Stomach smooth muscle (tissue), 2 donors: Measurements from ENCODE around the gene MAN2C1.

ENCODE experiments used
- H3K27ac ChIP-seq: one replicate; pipeline ENCODE4 v1.7.0; 2013; ENCODE audit warnings: mild to moderate bottlenecking, low read length, inconsistent platforms
- H3K27me3 ChIP-seq, 2 donors: one replicate each; pipeline ENCODE4 v1.7.0; 2013; ENCODE audit warnings: low read length in 2 of 2; ENCODE audit not compliant: insufficient read depth in 2 of 2, control insufficient read depth in 1 of 2
- H3K36me3 ChIP-seq, 2 donors: one replicate each; pipeline ENCODE4 v1.7.0; 2013; ENCODE audit warnings: low read length in 2 of 2; ENCODE audit not compliant: control insufficient read depth in 2 of 2, insufficient read depth in 2 of 2
- H3K4me1 ChIP-seq: one replicate; pipeline ENCODE4 v1.7.0; 2013; ENCODE audit warnings: low read length; ENCODE audit not compliant: control insufficient read depth, insufficient read depth
- H3K4me3 ChIP-seq, 2 donors: one replicate each; pipeline ENCODE4 v1.7.0; 2013; ENCODE audit warnings: low read length in 2 of 2
- H3K9ac ChIP-seq, 2 donors: one replicate each; pipeline ENCODE4 v1.7.0; 2013; ENCODE audit warnings: low read length in 2 of 2, mild to moderate bottlenecking in 1 of 2
- H3K9me3 ChIP-seq, 2 donors: one replicate each; pipeline ENCODE4 v1.7.0; 2013; ENCODE audit warnings: low read length in 2 of 2; ENCODE audit not compliant: control insufficient read depth in 2 of 2
- donor health status: healthy.
- donor health status: Pancreatic carcinoma.

MAN2C1 gene

DNA sequence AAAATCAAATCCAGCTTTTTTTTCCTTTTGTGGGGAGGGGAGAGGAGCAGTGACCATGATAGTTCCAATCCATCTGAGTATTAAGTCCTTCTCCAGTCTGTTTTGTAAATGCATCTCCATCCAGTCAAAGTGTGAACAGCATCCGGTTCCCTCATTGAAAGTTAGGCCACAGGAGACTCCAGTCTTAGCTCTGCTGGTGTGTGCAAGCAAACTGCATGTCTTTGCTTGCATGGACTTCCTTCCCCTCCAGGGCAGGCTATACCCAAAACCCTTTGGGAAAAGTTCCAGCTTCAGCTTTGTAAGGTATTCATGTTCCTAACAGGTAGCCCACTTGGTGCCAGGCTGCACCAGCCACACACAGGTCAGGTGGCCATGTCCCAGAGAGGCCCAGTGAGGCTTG lies 3.1 kb upstream of the MAN2C1 start:
- H3K27me3 ChIP-seq, result no peaks in the 10 kb centered on the region
- H3K4me1 ChIP-seq, result peaks cover 15% of the 10 kb centered on the region
- H3K27ac ChIP-seq, result no peak overlapping the region
- H3K9ac ChIP-seq, result no peak overlapping the region
- H3K9me3 ChIP-seq, result no peaks in the 10 kb centered on the region
- H3K36me3 ChIP-seq, result peaks cover 36 to 46% of the 10 kb centered on the region in 2 donors
- no peak overlapping the region for H3K4me3 ChIP-seq

DNA sequence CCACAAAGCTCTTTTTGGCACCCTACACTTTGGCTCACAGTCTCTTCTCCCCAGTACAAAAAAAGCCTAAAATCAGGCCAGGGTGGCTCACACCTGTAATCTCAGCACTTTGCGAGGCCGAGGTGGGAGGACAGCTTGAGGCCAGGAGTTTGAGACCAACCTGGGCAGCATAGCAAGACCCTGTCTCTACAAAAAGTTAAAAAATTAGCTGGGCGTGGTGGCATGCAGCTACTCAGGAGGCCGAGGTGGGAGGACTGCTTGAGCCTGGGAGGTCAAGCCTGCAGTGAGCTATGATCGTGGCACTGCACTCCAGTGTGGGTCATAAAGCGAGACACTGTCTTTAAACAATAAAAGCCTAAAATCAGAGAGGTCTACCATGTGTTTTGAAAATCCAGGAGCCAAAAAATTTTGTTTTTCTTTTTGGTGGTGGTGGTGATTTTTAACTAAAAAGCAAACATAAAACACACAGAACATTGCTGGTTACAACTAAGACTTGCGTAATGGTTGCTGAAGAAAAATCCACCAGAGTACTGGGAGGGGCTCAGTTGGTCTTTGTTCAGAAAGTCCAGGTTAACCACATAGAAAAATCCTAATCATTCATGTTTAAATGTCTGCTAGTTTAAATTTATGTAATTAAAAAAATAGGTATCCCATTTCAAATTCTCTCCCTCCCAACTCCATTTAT lies 1.6 kb upstream of the MAN2C1 start:
- H3K4me3 ChIP-seq, result no peak overlapping the region
- peaks cover 29 to 46% of the 10 kb centered on the region in 2 donors for H3K36me3 ChIP-seq
- H3K9ac ChIP-seq, result no peak overlapping the region
- no peak overlapping the region for H3K27ac ChIP-seq
- H3K9me3 ChIP-seq, result no peaks in the 10 kb centered on the region
- H3K27me3 ChIP-seq, result no peaks in the 10 kb centered on the region
- H3K4me1 ChIP-seq, result peaks cover 15% of the 10 kb centered on the region

DNA sequence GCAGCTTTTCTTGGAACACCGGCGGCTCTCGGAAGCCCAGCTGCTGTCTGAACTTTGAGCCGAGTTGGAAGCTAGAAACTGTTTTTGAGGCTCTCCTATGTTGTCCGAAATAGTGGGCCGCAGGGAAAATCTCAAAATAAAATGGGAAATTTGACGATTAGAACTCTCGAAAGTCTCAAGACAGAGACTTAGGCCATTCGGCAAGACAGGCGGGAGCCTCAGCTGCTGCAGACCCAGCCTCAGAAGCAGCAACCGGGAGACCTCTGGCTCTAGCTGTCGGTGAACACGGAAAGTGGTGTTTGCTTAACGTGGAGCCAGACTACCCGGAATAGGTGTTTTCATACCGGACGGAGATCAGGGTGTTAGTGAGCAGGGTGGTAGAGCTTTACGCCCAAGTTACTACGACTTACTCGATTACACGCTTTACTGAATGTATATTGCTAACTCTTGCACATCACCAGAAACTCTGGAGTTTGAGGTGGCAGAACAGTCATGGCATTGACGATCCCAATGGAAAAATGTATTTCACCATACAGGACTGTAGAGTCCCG lies 357 bp upstream of the MAN2C1 start:
- H3K9me3 ChIP-seq, result no peaks in the 10 kb centered on the region
- peaks cover 15% of the 10 kb centered on the region for H3K4me1 ChIP-seq
- peaks cover 31 to 49% of the 10 kb centered on the region in 2 donors for H3K36me3 ChIP-seq
- H3K4me3 ChIP-seq, result peak overlapping the region; percentile 77 to 90
- H3K27me3 ChIP-seq, result no peaks in the 10 kb centered on the region
- peak overlapping the region; percentile 96 to 98 for H3K9ac ChIP-seq
- peak overlapping the region; percentile 95 for H3K27ac ChIP-seq

DNA sequence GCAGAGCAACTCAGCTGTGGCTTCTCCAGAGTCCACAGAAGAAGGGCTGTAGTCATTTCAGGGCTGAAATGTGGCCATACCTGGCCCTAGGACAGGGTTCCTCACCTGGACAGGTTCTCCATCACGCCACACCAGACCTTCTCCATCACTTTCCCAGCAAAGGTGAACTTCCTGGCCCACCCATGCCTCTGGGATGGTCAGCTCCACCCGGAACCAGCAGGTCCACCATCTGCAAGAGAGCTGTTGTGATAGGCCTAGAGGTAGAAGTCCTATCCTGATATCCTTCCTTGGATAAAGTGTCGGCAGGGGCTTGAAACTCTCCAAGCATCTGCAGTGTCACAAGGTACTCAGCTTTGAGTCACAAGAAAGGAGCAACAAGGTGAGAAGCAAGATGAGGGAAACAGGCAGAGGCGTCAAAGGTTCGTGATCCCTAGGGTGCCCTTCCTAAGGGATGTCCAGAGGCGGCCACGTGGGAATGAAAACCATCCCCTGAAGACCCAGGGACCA lies 948 bp downstream of the MAN2C1 start:
- Histone ChIP-seq H3K9ac (peak overlapping the region; percentile 96 to 98), H3K27ac (peak overlapping the region; percentile 95), H3K27me3 (no peaks in the 10 kb centered on the region), H3K9me3 (no peaks in the 10 kb centered on the region), H3K4me1 (peaks cover 15% of the 10 kb centered on the region), H3K4me3 (peak overlapping the region; percentile 77 to 90), H3K36me3 (peaks cover 29 to 47% of the 10 kb centered on the region in 2 donors)

- Histone ChIP-seq H3K9ac (peak overlapping the region in 1 of 2 donors; percentile 98), H3K27ac (peak overlapping the region; percentile 95), H3K9me3 (no peaks in the 10 kb centered on the region), H3K4me1 (peaks cover 15% of the 10 kb centered on the region), H3K4me3 (peak overlapping the region in 1 of 2 donors; percentile 90), H3K27me3 (no peaks in the 10 kb centered on the region), H3K36me3 (peaks cover 29 to 51% of the 10 kb centered on the region in 2 donors)
These were observed 1.4 kb downstream of the MAN2C1 start for GRCh38 chr15:75367006-75367405.

- Histone ChIP-seq H3K9me3 (no peaks in the 10 kb centered on the region), H3K4me3 (no peak overlapping the region), H3K4me1 (peaks cover 15% of the 10 kb centered on the region), H3K27me3 (no peaks in the 10 kb centered on the region), H3K9ac (no peak overlapping the region), H3K27ac (no peak overlapping the region), H3K36me3 (peaks cover 24 to 46% of the 10 kb centered on the region in 2 donors)
These were observed 2.2 kb downstream of the MAN2C1 start for GRCh38 chr15:75366163-75366562.

DNA sequence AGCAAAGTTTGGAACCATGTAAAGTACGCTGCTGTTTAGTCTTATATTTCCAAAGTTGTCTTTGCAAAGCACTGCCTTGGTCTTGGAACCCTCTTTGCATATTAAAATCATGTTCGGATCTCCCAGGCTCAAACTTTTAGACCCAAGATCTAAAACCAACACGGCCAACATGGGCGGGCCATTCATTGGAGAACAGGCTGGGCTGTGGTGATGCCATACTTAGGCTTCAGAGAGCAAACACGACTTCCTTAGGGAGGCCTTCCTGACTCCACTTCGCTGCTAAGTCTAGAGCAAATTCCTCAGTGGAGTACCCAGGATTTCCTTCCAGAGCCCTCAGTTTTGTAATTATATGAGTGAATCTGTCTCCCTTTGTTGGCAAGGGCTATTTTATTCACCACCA lies 3.5 kb downstream of the MAN2C1 start:
- Histone ChIP-seq H3K4me1 (peaks cover 15% of the 10 kb centered on the region), H3K9ac (no peak overlapping the region), H3K36me3 (peaks cover 22 to 48% of the 10 kb centered on the region in 2 donors), H3K9me3 (no peaks in the 10 kb centered on the region), H3K4me3 (no peak overlapping the region), H3K27me3 (no peaks in the 10 kb centered on the region), H3K27ac (no peak overlapping the region)

GRCh38 chr15:75363786-75364185 lies 4.6 kb downstream of the MAN2C1 start:
- H3K27ac ChIP-seq, result no peak overlapping the region
- no peak overlapping the region for H3K9ac ChIP-seq
- H3K4me3 ChIP-seq, result no peak overlapping the region
- H3K27me3 ChIP-seq, result no peaks in the 10 kb centered on the region
- no peaks in the 10 kb centered on the region for H3K9me3 ChIP-seq
- H3K4me1 ChIP-seq, result peaks cover 7% of the 10 kb centered on the region
- peaks cover 28 to 57% of the 10 kb centered on the region in 2 donors for H3K36me3 ChIP-seq

DNA sequence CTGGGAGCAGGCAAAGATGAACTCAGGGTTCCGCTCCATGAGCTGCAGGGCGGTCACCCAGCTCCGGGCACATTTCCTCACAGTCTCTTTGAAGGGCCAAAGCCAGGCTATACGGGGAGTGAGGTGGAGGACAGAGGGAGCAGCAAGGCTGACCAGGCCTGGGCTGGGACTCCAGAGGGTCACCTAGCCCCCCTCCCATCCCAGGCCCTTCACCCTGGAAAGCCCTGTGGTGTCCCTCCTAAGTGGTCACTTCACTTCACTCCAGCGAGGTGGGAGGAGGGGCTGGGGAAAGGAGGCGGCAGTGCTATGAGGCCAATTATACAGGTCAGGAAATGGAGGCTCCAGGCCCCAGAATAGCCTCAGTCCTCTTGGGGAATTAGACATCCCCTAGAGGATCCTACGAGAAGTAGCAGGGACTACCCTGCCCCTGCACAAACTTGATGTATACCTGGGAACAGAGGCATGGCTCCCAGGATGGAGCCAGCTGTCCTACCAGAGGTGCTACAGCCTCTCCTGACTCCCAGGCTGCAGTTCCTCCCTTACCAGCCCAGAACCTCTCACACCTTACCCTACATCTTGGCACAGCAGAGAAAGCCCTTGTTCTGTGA lies 5.7 kb downstream of the MAN2C1 start:
- H3K4me1 ChIP-seq, result peaks cover 6% of the 10 kb centered on the region
- H3K27me3 ChIP-seq, result no peaks in the 10 kb centered on the region
- no peak overlapping the region for H3K27ac ChIP-seq
- H3K4me3 ChIP-seq, result no peak overlapping the region
- H3K36me3 ChIP-seq, result peaks cover 35 to 65% of the 10 kb centered on the region in 2 donors
- no peak overlapping the region for H3K9ac ChIP-seq
- H3K9me3 ChIP-seq, result no peaks in the 10 kb centered on the region

DNA sequence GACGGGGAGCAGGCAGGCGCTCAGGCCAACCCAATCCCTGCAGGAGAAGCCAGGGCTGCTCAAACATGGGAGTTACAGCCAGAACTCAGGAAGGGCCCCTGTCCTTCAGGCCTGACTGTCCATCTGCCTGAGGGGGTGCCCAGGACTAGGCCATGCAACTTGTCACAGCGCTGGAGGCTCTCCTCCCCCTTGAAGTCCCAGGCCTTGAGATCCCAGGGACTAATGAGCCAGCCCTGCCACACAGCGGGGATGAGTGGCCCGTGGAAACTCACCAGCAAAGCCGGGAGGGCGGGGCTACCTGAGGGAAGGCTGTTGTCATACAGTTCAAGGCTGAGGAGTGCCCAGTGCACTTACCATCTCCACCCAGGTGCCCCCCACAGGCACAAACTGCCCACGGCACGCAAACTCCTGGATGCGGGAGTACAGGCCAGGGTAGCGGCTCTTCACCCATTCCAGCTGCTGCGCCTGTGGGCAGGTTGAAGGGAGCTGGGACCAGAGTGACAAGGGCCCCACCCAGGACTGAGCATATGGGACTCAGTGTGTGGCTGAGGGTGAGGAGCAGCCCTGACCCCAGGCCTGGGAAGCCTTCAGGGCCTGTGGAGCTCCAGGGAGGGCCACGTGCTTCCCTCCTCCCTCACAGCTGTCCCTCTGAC lies 6.3 kb downstream of the MAN2C1 start:
- Histone ChIP-seq H3K36me3 (peaks cover 35 to 61% of the 10 kb centered on the region in 2 donors), H3K27ac (no peak overlapping the region), H3K9ac (no peak overlapping the region), H3K27me3 (no peaks in the 10 kb centered on the region), H3K4me1 (no peaks in the 10 kb centered on the region), H3K9me3 (no peaks in the 10 kb centered on the region), H3K4me3 (no peak overlapping the region)
